ENCODE data around the gene QARS1.

The QARS1 gene

DNA sequence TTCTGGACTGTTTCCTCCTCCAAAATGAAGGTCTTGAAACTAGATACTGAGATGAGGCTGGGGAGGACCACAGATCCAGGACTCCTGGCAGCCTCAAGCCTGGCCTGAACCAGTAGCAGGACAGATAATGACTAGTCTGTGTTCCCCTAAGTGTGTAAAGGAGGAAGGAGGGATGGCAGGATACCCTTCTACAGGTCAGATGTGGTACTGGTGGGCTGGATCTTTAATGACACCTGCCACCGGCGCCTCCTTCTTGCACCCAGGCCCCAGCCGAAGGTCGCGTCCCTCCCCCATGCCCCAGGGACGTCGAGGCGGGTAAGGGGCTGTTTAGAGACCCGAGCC is 15.5 kb upstream of the QARS1 start:
- DNase-seq: no peak

DNA sequence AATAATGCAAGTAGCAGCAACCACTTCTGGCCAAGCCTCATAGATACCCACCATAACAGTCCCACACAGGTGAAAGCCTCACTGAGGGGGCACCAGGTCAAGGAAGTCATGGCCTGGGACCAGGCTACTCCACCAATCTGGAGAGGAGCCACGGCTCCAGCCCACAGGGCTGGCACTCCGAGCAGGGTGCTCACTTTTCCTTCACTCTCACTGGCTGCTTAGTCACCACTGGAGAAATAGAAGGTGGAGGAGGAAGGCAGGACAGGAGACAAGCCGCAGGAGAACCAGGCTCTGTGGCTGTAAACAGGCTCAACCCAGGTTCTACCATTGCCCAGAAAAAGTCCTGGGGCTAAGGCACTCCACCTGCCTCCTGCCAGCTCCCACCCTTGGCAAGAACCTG is 14.9 kb upstream of the QARS1 start:
- no peak for DNase-seq

DNA sequence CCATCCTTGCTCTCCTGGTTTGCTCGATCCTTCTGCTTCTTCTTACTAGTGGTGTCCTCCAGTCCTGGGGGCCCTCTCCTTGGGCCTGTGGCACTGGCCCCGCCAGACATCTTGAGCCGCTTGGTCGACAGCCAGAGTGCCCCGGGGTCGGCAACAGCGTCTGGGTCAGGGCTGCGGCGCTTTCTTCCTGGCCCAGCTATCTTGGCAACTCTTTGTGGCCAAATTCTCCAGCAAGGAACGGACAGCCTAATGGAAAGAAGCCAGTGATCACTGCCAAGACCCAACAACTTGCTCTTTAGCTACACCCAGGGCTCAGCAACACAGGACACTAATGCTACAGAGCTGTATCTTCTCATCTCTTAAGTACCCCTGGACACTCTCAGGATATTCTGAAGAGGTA is 14.5 kb upstream of the QARS1 start:
- DNase-seq: no peak

DNA sequence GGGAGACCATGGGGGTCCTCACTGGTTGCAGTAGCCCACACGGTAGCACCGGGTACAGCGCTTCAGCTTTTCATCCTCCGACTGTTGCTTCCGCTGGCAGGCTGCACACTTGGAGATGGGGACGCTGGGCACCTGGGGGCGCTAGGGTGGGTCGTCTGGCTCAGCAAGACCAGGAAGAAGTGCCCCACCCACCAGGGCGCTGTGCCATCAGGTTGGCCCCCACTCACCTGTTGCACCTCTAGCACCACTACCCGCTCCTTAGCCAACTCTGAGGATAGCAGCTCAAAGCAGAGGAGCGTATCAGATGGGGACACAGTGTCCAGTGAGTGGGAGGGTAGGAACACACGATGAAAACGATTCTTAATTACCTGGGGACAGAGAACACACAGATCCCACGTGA is 7.7 kb upstream of the QARS1 start:
- no peak for DNase-seq

DNA sequence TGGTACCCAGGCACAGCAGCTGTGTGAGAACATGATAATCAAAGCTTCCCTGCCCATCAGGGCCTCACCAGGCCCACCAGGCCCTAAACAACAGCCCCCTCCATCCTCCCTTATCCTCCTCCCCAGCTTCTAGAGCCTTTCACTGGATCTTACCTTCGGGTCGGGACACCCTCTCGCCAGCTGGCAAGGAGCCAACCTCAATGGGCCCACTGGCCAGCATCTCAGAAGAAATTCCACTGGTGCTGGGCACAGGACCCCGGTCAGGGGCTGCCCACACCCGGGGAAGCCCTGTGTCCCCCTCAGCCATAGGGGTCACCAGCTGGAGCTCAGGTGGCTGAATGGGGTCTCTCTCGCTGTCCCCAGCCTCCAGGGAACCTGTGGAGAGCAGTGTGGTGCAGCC is 6.8 kb upstream of the QARS1 start:
- DNase-seq: no peak

DNA sequence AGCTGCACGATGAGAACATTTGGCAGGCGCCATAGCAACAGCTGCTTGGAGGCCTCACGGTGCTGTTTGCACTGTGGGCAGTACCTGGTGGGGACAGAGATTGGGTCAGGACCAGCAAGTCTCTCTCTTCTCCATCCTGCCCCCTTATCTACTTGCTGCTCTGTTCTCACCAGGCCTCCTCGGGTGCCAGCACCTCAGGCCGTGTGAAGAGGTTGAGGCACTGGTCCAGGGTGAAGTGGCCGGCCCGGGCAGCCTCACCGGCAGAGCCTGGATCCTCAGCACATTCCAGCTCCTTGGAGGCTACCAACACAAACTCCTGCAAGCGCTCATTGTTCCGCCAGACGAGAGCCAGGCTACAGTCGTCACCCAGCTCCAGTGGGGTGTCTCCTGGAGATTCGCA is 6.2 kb upstream of the QARS1 start:
- DNase-seq: no peak

DNA sequence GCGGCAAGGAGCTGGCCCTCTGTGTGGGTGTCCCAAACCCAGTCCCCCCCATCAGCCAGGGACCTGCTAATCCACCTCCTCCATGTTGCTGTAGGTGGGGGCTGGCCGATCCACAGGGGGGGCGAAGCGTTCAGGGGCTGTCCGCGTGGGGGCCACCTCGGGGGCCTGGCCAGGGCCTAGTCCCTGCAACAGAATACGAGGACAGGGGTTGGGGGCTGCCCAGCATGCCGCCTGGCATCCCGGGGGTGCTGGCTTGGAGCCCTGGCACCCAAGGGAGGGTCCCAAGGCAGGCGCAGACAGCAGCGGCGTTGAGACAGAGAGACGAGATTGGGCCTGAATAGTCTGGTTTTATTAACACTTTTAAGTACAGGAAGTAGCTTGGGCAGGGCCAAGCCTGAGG is 3.8 kb upstream of the QARS1 start:
- no peak for DNase-seq

DNA sequence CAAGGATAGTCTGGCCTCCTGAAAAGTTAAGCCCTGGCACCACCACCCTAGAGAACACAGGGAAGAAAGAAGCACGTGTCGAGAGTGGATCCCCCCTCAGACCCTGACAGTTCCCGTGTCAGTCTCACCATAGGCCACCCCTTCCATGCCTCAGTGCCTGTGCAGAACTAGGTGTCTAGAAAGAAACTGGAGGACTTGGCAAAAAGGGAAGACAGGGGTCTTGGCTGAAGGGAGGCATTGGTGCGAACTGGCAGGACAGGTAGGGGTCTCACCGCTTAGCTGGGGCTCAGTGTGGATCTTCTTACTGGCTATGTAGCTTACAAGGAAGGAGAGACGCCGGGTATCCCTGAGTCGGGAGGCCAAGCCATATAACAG is 518 bp downstream of the QARS1 start:
- no peak for DNase-seq

DNA sequence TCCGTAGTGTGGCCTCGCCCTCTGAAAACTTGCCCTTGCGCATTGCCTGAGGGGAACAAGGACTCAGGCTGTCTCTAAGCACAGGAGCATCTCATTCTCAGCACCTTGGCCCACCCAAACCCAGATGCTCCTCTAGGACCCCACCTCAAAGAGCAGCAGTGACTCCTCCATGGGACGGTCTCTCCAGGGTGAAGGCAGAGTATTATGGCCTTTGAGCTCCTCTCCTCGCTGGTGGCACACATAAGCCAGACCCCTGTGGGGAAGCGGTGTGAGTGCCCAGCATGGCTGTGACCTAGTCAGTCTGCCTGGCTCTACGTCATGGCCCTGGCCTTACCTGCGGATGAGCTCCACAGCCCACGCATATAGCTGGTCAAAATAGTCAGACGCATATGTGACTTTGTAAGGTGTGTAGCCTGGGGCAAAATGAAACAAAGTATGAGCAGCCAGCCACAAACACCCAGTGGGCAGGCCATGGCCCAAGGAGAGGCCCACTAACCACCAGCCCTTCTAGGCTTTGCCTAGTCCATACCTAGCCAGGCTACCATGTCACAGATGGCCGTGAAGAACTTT is 4.4 kb downstream of the QARS1 start:
- DNase-seq: no peak

DNA sequence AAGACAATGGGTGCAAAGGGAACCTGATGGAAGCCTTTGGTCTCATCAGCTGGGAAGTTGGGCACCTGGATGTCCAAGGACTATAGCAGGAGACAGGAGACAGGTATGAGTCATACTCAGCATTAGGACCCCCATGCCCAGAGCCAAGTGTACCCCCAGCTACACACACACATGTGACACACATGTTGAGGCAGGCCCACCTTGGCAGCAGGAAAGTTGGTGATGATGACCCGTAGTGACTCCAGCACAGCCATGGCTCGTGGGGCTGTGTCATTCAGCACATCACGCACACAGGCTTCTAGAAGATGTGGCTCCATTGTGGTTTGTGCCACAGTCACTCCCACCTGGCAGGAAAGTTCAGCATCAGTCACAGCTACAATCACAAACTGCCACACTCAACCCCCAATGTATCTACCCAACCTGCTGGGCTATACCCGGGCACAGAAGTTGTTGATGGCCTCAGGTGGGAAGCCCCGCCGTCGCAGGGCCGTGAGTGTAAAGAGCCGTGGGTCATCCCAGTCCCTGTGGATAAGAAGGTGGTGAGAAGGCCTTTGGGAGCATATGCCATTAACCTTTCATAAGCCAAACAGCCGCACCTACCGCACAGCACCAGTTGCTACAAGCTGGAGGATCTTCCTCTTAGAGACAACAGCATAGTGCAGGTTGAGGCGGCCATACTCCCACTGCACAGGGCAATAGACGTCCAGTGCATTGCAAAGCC is 5.5 kb downstream of the QARS1 start:
- no peak for DNase-seq

DNA sequence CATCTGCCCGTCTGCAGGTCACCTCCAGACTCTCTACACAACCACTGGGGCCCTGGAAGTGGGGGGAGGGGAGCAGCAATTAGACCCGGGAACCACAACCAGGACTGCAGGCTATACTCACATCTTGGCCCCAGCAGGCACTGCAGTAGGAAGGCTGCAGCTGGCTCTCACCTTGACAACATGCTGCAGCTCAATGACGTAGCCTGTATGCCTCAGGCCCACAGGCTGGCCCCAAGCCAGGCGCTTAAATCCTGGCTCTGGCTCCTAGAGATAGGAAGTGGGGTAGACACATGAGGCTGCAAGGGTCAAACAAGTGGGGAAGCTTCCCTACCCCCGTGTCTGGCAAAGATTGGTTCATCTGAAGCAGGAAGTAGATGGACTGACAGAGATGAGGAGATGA is 6.1 kb downstream of the QARS1 start:
- no peak for DNase-seq

DNA sequence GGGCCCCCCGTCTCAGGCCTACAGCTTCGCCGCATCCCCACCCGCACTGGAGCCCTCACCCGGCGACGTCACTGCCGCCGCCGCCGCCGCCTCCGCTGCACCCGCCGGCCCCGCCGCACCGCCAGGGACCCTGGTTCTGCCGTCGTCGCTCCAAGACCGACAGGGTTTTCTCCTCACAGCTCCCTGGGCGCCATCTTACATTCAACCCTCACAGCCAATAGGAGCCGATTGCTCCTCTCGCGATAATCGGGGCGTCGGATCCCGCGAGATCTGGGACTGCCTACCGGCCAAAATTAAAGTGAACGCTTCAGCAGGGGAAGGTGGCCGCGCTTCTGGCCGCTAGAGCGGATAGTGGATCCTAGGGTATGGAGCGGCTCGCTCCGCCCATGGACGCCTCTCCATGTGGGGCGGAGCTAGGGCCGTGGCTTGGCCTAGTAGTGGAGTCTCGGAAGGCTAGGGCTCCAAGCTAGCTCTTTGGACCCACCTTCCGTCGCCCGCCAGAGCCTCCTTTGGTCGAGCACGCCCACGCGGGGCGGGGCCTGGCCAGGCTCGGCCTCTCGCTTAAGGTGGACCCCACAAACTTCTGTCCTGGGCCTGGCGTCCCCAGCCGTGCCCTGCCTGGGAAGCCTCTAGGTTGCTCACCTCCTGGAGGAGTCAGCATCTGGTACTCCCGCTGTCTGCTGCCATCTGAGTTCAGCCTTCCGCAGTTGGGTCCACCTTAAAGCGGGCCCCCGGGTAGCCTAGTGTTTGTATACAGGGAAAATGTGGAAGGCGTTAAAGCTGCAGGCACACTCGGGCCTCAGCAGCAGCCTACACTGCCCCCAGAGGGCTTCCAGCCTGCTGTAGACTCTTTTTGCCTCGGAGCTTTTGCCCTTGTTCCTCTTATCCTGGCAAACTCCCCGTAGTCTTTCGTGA is 10.4 kb downstream of the QARS1 start, which contains the start of gene QRICH1:
Gene QRICH1, minus strand, starts transcription at position 219 of the 915 bp plus-strand sequence. CDS start 17,054 bp downstream, outside the sequence.
- peak; percentile 99 for DNase-seq

DNA sequence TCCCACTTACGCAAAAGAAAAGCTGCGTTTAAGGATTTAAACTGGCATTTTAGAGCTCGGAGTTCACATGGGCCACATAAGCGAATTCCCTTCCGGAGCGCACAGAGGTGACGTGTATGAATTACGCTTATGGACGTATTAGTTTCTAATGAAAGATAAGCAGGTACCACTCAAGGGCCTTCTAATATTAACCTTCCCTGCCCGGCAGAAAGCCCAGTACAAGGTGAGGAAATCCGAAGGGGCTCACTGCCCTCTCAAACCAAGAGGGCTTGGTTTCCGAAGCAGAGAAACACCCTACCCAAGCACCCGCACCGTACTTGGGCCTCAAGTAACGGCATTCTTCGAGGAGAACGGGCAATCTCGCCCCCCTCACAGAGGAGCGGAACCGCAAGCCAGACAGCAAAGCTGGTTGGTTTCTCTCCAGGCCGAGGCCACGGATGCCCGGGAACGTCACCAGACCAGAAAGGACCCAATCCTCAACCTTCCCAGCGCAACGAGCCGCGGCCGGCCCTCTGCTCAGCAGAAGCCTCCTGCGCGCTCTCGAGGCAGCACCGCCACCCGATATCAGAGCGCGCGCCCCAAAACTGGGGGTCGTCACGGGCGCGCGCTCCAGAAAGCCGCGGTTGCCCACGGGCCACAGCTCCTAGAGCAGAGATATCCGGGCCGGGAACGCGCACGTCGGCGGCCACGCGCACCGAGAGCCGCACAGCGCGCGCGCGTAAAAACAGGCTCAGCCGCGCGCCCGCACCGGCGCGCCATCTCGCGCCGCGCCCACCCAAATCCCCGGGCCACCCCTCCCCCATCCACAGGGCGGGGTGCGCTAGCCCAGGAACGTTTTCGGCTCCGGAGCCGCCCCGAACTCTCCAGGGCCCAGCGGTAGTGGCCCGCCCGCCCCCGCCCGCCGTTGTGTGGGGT is 11.4 kb downstream of the QARS1 start:
- peak; percentile 59 for DNase-seq

DNA sequence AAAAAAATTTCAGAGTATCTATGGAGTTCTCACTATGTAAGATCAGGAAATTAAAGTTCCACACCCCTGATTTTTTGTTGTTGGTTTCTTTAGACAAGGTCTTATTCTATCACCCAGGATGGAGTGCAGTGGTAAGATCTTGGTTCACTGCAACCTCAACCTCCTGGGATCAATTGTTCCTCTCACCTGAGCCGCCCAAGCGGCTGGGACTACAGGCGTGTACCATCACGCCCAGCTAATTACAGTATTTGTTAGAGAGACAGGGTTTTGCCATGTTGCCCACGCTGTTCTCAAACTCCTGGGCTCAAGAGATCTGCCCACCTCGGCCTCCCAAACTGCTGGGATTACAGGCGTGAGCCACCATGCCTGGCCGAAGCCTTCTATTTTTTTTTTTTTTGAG is 23.1 kb downstream of the QARS1 start:
- no peak for DNase-seq

DNA sequence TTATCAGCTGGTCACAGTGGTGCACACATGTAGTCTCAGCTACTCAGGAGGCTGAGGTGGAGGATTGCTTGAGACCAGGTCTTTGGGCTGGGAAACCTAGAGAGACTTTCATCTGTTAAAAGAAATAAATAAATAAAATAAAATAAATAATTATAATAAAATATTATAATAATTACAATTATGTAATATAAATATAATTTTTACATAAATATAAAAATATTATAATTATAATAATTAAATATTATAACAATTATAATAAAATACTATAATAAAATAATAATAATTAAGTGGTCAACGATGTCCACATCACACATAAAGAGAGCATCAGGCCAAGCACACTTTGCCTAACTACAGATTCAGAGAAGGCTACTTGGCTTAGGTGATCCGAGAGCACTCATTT is 25.3 kb downstream of the QARS1 start:
- no peak for DNase-seq

DNA sequence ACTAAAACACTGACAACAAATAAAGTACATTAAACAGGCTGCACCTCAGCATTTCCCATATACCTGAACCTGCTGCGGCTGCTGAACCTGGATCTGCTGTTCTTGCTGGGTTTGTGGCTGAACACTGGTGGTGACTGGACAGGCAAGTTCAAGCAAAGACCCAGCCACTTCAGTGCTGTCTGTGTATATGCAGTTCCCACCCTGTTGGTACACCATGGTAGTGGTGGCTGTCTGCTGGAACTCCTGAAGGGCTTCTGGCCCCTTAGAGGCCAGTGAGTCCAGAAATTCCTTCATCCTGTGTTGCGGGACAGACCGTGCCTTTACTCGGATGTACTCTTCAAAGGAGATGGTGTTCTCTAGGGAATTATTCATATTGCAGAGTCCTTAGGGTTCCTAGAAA is 27.9 kb downstream of the QARS1 start:
- no peak for DNase-seq

DNA sequence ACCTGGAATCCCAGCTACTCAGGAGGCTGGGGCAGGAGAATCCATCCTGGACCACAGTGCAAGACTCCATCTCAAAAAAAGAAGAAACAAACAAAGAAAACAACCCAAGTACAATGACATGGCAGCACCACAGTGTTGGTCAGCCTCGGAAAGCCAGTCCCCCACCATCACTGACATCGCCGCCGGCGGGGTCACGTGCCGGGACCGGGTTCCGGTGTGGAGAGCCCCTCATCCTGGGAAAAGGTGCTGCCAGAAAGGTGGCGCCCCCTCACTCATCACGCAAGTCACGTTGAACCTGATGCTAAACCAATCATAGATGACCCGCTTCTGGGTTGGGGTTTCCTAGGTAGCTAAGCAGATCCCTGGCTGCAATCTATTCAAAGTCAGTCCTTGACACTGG is 28.4 kb downstream of the QARS1 start:
- DNase-seq: no peak

DNA sequence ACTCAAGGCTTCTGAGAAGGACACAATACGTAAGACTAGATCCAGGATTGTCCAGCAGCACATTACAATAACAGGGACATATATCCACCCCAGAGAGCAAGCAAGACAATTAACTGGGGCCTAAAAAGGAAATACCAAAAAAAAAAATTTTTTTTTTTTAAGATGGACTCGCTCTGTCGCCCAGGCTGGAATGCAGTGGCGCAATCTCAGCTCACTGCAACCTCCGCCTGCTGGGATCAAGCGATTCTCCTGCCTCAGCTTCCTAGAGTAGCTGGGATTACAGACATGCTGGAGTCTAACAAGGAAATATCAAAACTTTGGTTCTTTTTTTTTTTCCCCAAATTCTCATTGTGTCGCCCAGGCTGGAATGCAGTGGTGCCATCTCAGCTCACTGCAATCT is 46.5 kb downstream of the QARS1 start:
- DNase-seq: no peak

DNA sequence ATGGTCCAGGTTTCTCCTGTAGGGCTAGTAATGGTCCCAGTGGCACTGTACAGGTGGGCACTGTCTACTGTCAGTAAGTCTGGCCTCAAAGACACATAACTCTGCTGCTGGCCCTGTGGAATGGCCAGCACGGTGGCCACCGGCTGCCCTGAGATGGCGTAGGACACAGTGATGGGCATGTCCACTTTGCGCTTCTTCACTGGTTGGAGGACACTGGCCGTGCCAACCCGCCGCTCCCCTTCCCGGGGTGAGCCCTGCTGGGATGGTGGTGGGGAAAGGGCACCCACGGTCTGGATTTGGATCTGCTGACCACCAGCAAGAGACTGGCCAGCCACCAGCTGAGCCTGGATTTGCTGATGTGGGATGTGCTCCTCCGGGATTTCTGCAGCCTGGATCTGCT is 47.3 kb downstream of the QARS1 start:
- no peak for DNase-seq

DNA sequence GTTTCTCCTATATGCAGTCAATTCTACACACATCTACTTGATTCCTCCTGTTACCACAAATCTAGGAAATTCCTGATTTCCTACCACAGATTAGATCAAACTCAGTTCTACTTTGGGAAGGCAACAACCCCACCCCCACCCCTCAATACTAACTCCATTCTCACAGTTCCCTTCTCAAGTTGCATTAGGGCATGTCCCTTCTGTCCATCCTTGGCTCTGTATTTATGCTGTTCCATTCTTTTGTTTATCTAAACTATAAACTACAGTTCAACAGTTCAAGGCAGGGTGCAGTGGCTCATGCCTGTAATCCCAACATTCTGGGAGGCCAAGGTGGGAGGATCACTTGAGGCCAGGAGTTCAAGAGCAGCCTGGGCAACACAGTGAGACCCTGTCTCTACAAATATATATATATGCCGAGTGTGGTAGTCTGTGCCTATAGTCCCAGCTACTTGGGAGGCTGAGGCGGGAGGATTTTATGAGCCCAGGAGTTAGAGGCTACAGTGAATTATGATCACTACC is 50.2 kb downstream of the QARS1 start:
- DNase-seq: no peak

DNA sequence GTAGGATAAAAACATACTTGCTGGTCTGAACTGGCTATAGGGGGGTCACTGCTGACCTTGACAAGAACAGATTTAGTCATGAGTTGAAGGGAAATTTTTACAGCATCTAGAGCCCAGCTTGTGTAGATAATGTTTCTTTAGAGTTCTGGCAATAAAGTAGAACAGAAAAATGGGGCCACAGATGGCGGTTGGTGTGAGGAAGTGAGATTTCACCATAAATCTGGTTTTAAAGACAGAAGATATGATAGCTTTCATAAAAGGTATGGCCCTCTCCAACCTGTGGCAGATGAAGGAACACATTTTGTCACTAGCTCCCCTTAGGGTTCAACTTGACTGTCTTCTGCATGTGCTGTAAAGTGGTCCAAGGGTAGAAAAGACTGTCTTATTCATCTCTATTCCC is 51.0 kb downstream of the QARS1 start:
- DNase-seq: no peak

Measured in KG1 (cell line).